ENCODE measurements around the gene EXOC6B.

EXOC6B gene

DNA sequence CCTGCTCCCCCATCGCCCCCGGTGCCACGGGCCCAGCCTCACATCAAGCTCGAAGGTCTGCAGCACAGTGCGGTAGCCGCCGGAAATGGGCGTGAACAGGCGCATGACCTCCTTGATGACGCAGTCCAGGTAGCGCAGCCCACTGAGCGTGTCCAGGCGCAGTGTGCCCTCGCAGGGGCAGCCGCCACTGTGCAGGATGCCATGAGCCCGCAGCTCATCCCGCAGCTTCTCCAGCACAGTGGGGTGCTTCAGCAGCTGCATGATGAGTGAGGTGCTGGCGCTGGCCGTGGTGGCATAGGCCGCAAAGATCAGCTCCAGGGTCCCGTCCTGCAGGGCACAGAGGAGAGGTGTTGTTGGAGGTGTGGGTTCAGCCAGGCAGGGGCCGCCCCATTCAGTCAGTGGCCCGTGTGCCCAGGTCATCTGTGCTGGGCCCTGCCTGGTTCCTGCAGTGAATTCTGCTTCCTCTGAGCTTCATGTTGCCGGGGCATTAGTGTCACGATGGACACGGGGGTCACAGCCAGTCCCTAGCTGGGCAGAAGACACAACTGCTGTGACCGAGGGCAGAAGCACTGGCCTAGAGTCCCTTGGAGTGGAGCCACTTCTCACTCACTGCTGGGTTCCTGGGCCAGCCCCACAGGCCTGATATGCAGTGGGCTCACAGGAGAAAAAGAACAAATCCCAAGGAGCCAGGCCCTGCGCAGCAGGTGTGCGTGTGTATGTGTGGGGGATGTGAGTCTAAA lies 692.7 kb downstream of the EXOC6B start:
- Histone ChIP-seq H2AK5ac (ENCODE audit: low read length) (no peak overlapping the region), H3K27me3 (ENCODE audit: insufficient read depth, low read length) (no peaks in the 10 kb centered on the region), H3K23ac (ENCODE audit: low read length) (no peak overlapping the region), H4K12ac (ENCODE audit: low read depth, low read length) (no peak overlapping the region), H3K4me1 (ENCODE audit: control insufficient read depth in 1 of 2, insufficient read depth in 2 of 2, low read length in 2 of 2) (peaks cover 6% of the 10 kb centered on the region in 2 experiments), H3K79me2 (ENCODE audit: control insufficient read depth, insufficient read depth, low read length, poor library complexity) (no peaks in the 10 kb centered on the region), H3K4ac (ENCODE audit: low read depth, low read length) (no peak overlapping the region), H2AFZ (ENCODE audit: insufficient read depth, low read length, poor library complexity) (no peak overlapping the region), H3K27ac (ENCODE audit: low read depth, low read length) (no peak overlapping the region), H2BK12ac (ENCODE audit: low read length) (no peak overlapping the region), H3K18ac (ENCODE audit: low read length) (no peak overlapping the region), H2BK5ac (ENCODE audit: low read depth, low read length, poor library complexity) (no peak overlapping the region), H3K79me1 (ENCODE audit: low read length) (no peaks in the 10 kb centered on the region), H3K4me3 (ENCODE audit: low read depth, low read length) (no peak overlapping the region), H2BK120ac (ENCODE audit: insufficient read depth, low read length, poor library complexity) (no peak overlapping the region), H3K14ac (ENCODE audit: low read length) (no peak overlapping the region), H3K9ac (ENCODE audit: low read length) (no peak overlapping the region), H3K9me3 (ENCODE audit: insufficient read depth, low read depth, low read length) (no peaks in the 10 kb centered on the region), H3K36me3 (ENCODE audit: control insufficient read depth in 1 of 2, insufficient read depth in 2 of 2, low read length in 2 of 2) (peaks cover 6% of the 10 kb centered on the region in 2 experiments), H4K91ac (ENCODE audit: low read depth, low read length) (no peak overlapping the region), H3K4me2 (ENCODE audit: low read length) (no peak overlapping the region), H4K8ac (ENCODE audit: low read depth, low read length) (no peak overlapping the region)
- no CpG with 5 or more reads among the region's 29 CpGs for WGBS (ENCODE audit: extremely low coverage, insufficient coverage, insufficient read length)
- DNase-seq, result no peak

DNA sequence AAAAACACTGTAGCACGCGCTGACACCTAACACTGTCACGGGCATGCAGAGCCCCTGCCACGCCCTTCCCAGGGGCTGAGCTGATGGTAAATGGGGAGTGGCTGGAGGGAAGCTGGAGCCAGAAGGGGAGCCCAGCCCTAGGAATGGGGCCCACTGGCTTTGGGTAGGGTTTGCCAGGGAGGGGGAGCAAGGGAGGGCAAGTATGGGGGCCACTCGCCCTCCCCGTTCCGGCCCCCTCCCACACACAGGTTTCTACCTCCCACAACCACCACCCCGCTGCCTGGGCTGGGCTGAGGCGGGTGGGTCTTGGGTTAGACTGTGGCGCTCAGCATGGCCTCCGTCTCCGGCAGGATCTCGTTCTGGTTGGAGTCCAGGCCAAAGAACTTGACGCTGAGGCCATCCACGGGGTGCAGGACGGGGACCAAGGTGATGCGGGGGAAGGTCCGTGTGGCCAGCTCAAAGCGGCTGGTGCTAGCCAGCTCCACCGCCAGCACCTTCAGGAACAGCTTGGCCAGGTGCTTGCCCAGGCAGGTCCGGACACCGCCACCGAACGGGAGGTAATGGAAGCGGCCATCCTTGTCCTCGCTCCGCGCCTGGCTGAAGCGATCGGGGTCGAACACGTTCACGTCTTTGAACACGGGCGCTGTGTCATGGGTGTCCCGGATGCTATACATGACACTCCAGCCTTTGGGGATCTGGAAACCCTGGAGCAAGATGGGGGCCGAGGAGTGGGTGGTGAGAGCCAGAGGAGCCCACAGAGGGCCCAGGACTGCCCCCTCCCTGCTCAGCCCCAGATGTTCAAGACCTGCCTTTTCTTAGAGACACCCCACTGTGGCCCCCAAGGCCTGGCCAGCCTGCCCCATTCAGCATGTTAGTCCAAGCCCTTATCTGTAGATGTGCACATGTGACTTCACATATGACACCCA lies 693.7 kb downstream of the EXOC6B start:
- no peak overlapping the region for H4K12ac ChIP-seq (ENCODE audit: low read depth, low read length)
- H3K9me3 ChIP-seq (ENCODE audit: insufficient read depth, low read depth, low read length), result no peaks in the 10 kb centered on the region
- H3K4me2 ChIP-seq (ENCODE audit: low read length), result no peak overlapping the region
- no peak overlapping the region for H2BK12ac ChIP-seq (ENCODE audit: low read length)
- no peak for DNase-seq
- no peaks in the 10 kb centered on the region for H3K79me1 ChIP-seq (ENCODE audit: low read length)
- no CpG with 5 or more reads among the region's 37 CpGs for WGBS (ENCODE audit: extremely low coverage, insufficient coverage, insufficient read length)
- no peaks in the 10 kb centered on the region for H3K4me1 ChIP-seq (ENCODE audit: control insufficient read depth in 1 of 2, insufficient read depth in 2 of 2, low read length in 2 of 2)
- peak overlapping the region; percentile 1 for H3K4me3 ChIP-seq (ENCODE audit: low read depth, low read length)
- no peak overlapping the region for H4K91ac ChIP-seq (ENCODE audit: low read depth, low read length)
- peaks cover 6% of the 10 kb centered on the region in 2 experiments for H3K36me3 ChIP-seq (ENCODE audit: control insufficient read depth in 1 of 2, insufficient read depth in 2 of 2, low read length in 2 of 2)
- no peak overlapping the region for H2BK120ac ChIP-seq (ENCODE audit: insufficient read depth, low read length, poor library complexity)
- H2BK5ac ChIP-seq (ENCODE audit: low read depth, low read length, poor library complexity), result no peak overlapping the region
- H3K79me2 ChIP-seq (ENCODE audit: control insufficient read depth, insufficient read depth, low read length, poor library complexity), result no peaks in the 10 kb centered on the region
- H3K18ac ChIP-seq (ENCODE audit: low read length), result no peak overlapping the region
- no peaks in the 10 kb centered on the region for H3K27me3 ChIP-seq (ENCODE audit: insufficient read depth, low read length)
- H4K8ac ChIP-seq (ENCODE audit: low read depth, low read length), result no peak overlapping the region
- H2AFZ ChIP-seq (ENCODE audit: insufficient read depth, low read length, poor library complexity), result no peak overlapping the region
- no peak overlapping the region for H3K4ac ChIP-seq (ENCODE audit: low read depth, low read length)
- no peak overlapping the region for H3K14ac ChIP-seq (ENCODE audit: low read length)
- no peak overlapping the region for H2AK5ac ChIP-seq (ENCODE audit: low read length)
- no peak overlapping the region for H3K9ac ChIP-seq (ENCODE audit: low read length)
- H3K27ac ChIP-seq (ENCODE audit: low read depth, low read length), result no peak overlapping the region
- no peak overlapping the region for H3K23ac ChIP-seq (ENCODE audit: low read length)

DNA sequence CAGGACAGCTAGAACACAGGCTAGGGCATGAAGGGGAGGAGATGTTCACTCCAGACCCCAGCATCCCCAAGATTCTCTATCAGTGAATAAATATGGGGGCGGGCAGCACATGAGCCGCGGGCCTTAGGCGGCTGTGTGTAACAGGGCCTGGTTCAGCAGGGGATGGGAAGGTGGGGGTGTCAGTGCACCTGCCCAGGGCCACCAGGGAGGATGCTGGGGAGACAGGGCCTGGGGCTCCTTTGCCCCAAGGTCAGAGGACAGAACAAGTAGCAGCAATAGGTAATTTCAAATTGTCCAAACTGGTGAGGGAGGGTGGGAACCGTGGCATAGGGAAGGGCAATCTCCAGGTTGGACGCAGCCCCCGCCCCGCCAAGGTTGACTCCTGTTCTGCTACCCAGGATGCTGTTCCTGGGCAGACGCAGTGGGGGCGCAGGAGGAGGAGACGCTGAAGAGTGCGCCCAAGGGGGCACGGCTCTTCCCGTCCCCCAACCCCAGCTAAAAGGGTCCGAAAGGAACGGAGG lies 694.4 kb downstream of the EXOC6B start:
- Histone ChIP-seq H3K4me1 (ENCODE audit: control insufficient read depth in 1 of 2, insufficient read depth in 2 of 2, low read length in 2 of 2) (no peaks in the 10 kb centered on the region), H4K91ac (ENCODE audit: low read depth, low read length) (no peak overlapping the region), H3K79me1 (ENCODE audit: low read length) (no peaks in the 10 kb centered on the region), H3K79me2 (ENCODE audit: control insufficient read depth, insufficient read depth, low read length, poor library complexity) (no peaks in the 10 kb centered on the region), H3K9ac (ENCODE audit: low read length) (no peak overlapping the region), H2AFZ (ENCODE audit: insufficient read depth, low read length, poor library complexity) (no peak overlapping the region), H2BK5ac (ENCODE audit: low read depth, low read length, poor library complexity) (no peak overlapping the region), H3K18ac (ENCODE audit: low read length) (no peak overlapping the region), H3K14ac (ENCODE audit: low read length) (no peak overlapping the region), H3K36me3 (ENCODE audit: control insufficient read depth in 1 of 2, insufficient read depth in 2 of 2, low read length in 2 of 2) (peaks cover 6% of the 10 kb centered on the region in 2 experiments), H4K12ac (ENCODE audit: low read depth, low read length) (no peak overlapping the region), H2BK12ac (ENCODE audit: low read length) (no peak overlapping the region), H3K27ac (ENCODE audit: low read depth, low read length) (no peak overlapping the region), H2AK5ac (ENCODE audit: low read length) (no peak overlapping the region), H3K9me3 (ENCODE audit: insufficient read depth, low read depth, low read length) (no peaks in the 10 kb centered on the region), H3K23ac (ENCODE audit: low read length) (no peak overlapping the region), H3K4me3 (ENCODE audit: low read depth, low read length) (peak overlapping the region; percentile 1), H3K4ac (ENCODE audit: low read depth, low read length) (no peak overlapping the region), H2BK120ac (ENCODE audit: insufficient read depth, low read length, poor library complexity) (no peak overlapping the region), H3K4me2 (ENCODE audit: low read length) (no peak overlapping the region), H3K27me3 (ENCODE audit: insufficient read depth, low read length) (no peaks in the 10 kb centered on the region), H4K8ac (ENCODE audit: low read depth, low read length) (no peak overlapping the region)
- WGBS (ENCODE audit: extremely low coverage, insufficient coverage, insufficient read length), result no CpG with 5 or more reads among the region's 16 CpGs
- no peak for DNase-seq

DNA sequence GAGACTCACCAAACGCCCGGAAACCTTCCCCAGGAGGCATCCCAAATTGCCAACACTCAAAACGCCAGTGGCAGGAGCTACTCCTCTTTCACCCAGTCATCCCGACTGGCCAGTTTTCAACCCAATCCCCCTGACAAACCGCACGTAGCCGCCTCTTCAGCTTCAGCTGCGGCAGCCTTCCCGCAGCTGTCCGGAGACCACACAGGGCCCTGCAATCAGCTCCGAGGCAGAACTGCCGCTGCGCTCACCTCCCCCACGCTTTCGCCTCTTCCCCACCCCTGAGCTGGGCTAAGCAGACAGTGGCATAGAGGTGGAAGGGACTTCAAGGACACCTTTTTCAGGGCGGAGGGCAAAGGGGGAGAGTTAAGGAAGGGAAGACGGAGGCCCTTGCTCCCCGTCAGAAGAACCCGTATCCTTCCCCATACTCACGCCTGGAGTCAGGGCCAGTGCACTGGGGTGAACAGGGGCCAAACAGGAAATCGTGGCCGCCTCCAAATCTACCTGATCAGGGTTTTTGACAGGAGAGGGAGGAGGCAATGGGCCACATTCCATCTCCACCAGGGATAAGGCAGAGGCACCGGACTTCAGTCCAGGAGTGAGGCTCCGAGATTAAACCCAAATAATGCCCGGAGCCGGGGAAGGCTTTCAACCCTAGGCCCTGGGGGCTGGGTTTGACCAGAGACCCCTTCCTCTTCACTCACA lies 695.0 kb downstream of the EXOC6B start:
- Histone ChIP-seq H2BK5ac (ENCODE audit: low read depth, low read length, poor library complexity) (no peak overlapping the region), H3K27ac (ENCODE audit: low read depth, low read length) (no peak overlapping the region), H3K4me2 (ENCODE audit: low read length) (no peak overlapping the region), H3K36me3 (ENCODE audit: control insufficient read depth in 1 of 2, insufficient read depth in 2 of 2, low read length in 2 of 2) (peaks cover 6% of the 10 kb centered on the region in 2 experiments), H4K91ac (ENCODE audit: low read depth, low read length) (no peak overlapping the region), H3K9me3 (ENCODE audit: insufficient read depth, low read depth, low read length) (no peaks in the 10 kb centered on the region), H2AFZ (ENCODE audit: insufficient read depth, low read length, poor library complexity) (no peak overlapping the region), H2AK5ac (ENCODE audit: low read length) (no peak overlapping the region), H3K23ac (ENCODE audit: low read length) (no peak overlapping the region), H3K4me1 (ENCODE audit: control insufficient read depth in 1 of 2, insufficient read depth in 2 of 2, low read length in 2 of 2) (no peaks in the 10 kb centered on the region), H3K9ac (ENCODE audit: low read length) (no peak overlapping the region), H3K4ac (ENCODE audit: low read depth, low read length) (no peak overlapping the region), H3K4me3 (ENCODE audit: low read depth, low read length) (no peak overlapping the region), H4K8ac (ENCODE audit: low read depth, low read length) (no peak overlapping the region), H3K79me1 (ENCODE audit: low read length) (no peaks in the 10 kb centered on the region), H3K18ac (ENCODE audit: low read length) (no peak overlapping the region), H4K12ac (ENCODE audit: low read depth, low read length) (no peak overlapping the region), H3K14ac (ENCODE audit: low read length) (no peak overlapping the region), H2BK12ac (ENCODE audit: low read length) (no peak overlapping the region), H3K79me2 (ENCODE audit: control insufficient read depth, insufficient read depth, low read length, poor library complexity) (no peaks in the 10 kb centered on the region), H2BK120ac (ENCODE audit: insufficient read depth, low read length, poor library complexity) (no peak overlapping the region), H3K27me3 (ENCODE audit: insufficient read depth, low read length) (no peaks in the 10 kb centered on the region)
- peak in 1 of 2 donors; percentile 34 for DNase-seq
- WGBS (ENCODE audit: extremely low coverage, insufficient coverage, insufficient read length), result no CpG with 5 or more reads among the region's 26 CpGs
